IMR-90 (cell line): ENCODE data around the gene IRF6. TPM values are rescaled to one million over a fixed set of nuclear protein-coding genes. Genes with fewer than 3 reads are reported as not detected.

Experiments used
- ATAC-seq: fragments of 200-7000 bp; cut with Tn5 transposase; 2 replicates; pipeline ENCODE4 v1.9.1; 2020; ENCODE audit warnings: low read depth, mild to moderate bottlenecking, moderate library complexity
- BruUV-seq: library from RNA; stranded (reverse); fragments of 400-500 nt; replicated peaks from 2 replicates; lab custom pipeline; 2021; lab: Mats Ljungman, UMichigan
- CTCF ChIA-PET: fragments of 300-600 bp; formaldehyde crosslinking; extraction: SDS; loops from one replicate; lab custom pipeline; 2021; ENCODE audit warnings: antibody characterized with exemption; lab: Yijun Ruan, JAX
- POLR2A ChIA-PET: fragments of 300-600 bp; sonication (Branson Sonifier 250); formaldehyde crosslinking; loops from one replicate; lab custom pipeline; 2022; ENCODE audit warnings: antibody characterized with exemption; ENCODE audit not compliant: unreplicated experiment; lab: Charles Lee
- DNase-seq: peaks from one replicate; pipeline ENCODE4 v3.0.0; 2013
- H2AFZ ChIP-seq: replicated peaks from 2 replicates; pipeline ENCODE3; 2013; ENCODE audit warnings: low read length, mild to moderate bottlenecking; ENCODE audit not compliant: poor library complexity
- H2AK5ac ChIP-seq: 2 replicates; pipeline ENCODE4 v1.6.1; 2013; ENCODE audit warnings: low read depth, low read length, inconsistent platforms
- H2AK9ac ChIP-seq: replicated peaks from 2 replicates; pipeline ENCODE3; 2013; ENCODE audit warnings: mild to moderate bottlenecking, low read depth, low read length, moderate library complexity; ENCODE audit not compliant: poor library complexity
- H2BK120ac ChIP-seq: 2 replicates; pipeline ENCODE4 v1.6.1; 2013; ENCODE audit warnings: low read depth, low read length, inconsistent platforms
- H2BK15ac ChIP-seq: 3 replicates; pipeline ENCODE4 v1.6.1; 2013; ENCODE audit warnings: low read depth, low read length, inconsistent platforms
- H2BK20ac ChIP-seq: 2 replicates; pipeline ENCODE4 v1.6.1; 2013; ENCODE audit warnings: low read depth, mild to moderate bottlenecking, inconsistent platforms, low read length, moderate library complexity
- H2BK5ac ChIP-seq: 2 replicates; pipeline ENCODE4 v1.6.1; 2013; ENCODE audit warnings: mild to moderate bottlenecking, low read depth, low read length, inconsistent platforms; ENCODE audit not compliant: poor library complexity, severe bottlenecking
- H3K14ac ChIP-seq: replicated peaks from 2 replicates; pipeline ENCODE4 v1.6.1; 2013; ENCODE audit warnings: low read depth, low read length, inconsistent platforms
- H3K18ac ChIP-seq: 2 replicates; pipeline ENCODE4 v1.6.1; 2013; ENCODE audit warnings: low read depth, low read length, control low read depth
- H3K23ac ChIP-seq: 2 replicates; pipeline ENCODE4 v1.6.1; 2013; ENCODE audit warnings: low read depth, low read length, inconsistent platforms
- H3K27ac ChIP-seq: 2 replicates; pipeline ENCODE4 v1.5.1; 2013; ENCODE audit warnings: mild to moderate bottlenecking, control low read depth, low read length; ENCODE audit not compliant: insufficient read depth
- H3K27me3 ChIP-seq: 2 replicates; pipeline ENCODE4 v1.6.1; 2013; ENCODE audit warnings: low read length; ENCODE audit not compliant: control insufficient read depth, insufficient read depth
- H3K36me3 ChIP-seq: 2 replicates; pipeline ENCODE4 v1.6.1; 2013; ENCODE audit warnings: low read length, mixed read lengths; ENCODE audit not compliant: control insufficient read depth, insufficient read depth
- H3K4ac ChIP-seq: 2 replicates; pipeline ENCODE4 v1.6.1; 2013; ENCODE audit warnings: low read depth, low read length, inconsistent platforms
- H3K4me1 ChIP-seq: 2 replicates; pipeline ENCODE4 v1.6.1; 2013; ENCODE audit warnings: low read length, mixed read lengths; ENCODE audit not compliant: control insufficient read depth, insufficient read depth
- H3K4me2 ChIP-seq: 2 replicates; pipeline ENCODE4 v1.6.1; 2013; ENCODE audit warnings: low read depth, mild to moderate bottlenecking, control low read depth, low read length, moderate library complexity
- H3K4me3 ChIP-seq: 2 replicates; pipeline ENCODE4 v1.5.1; 2013; ENCODE audit warnings: low read depth, mild to moderate bottlenecking, control low read depth, low read length, moderate library complexity; ENCODE audit not compliant: insufficient read depth
- H3K56ac ChIP-seq: 2 replicates; pipeline ENCODE4 v1.6.1; 2013; ENCODE audit warnings: low read length, inconsistent platforms; ENCODE audit not compliant: insufficient read depth; ENCODE audit errors: extremely low read depth
- H3K79me1 ChIP-seq, 2 experiments: 2 replicates each; pipeline ENCODE4 v1.6.1; 2013; ENCODE audit warnings: low read length in 2 of 2, inconsistent platforms in 1 of 2, low read depth in 1 of 2
- H3K9ac ChIP-seq: 2 replicates; pipeline ENCODE4 v1.6.1; 2013; ENCODE audit warnings: low read depth, low read length, control low read depth
- H3K9me1 ChIP-seq: 2 replicates; pipeline ENCODE4 v1.6.1; 2013; ENCODE audit warnings: low read length, inconsistent platforms; ENCODE audit not compliant: insufficient read depth
- H3K9me3 ChIP-seq: 2 replicates; pipeline ENCODE4 v1.6.1; 2013; ENCODE audit warnings: low read length; ENCODE audit not compliant: control insufficient read depth, insufficient read depth
- H4K20me1 ChIP-seq: 2 replicates; pipeline ENCODE4 v1.6.1; 2013; ENCODE audit warnings: low read length, inconsistent platforms; ENCODE audit not compliant: insufficient read depth
- H4K5ac ChIP-seq: 2 replicates; pipeline ENCODE4 v1.6.1; 2013; ENCODE audit warnings: mild to moderate bottlenecking, low read depth, low read length, control low read depth
- H4K8ac ChIP-seq, 2 experiments: 2 replicates each; pipeline ENCODE4 v1.6.1; 2013; ENCODE audit warnings: low read depth in 2 of 2, low read length in 2 of 2, control low read depth in 1 of 2, inconsistent platforms in 1 of 2
- H4K91ac ChIP-seq: 2 replicates; pipeline ENCODE4 v1.6.1; 2013; ENCODE audit warnings: low read depth, low read length, inconsistent platforms; ENCODE audit not compliant: insufficient read depth
- CEBPB ChIP-seq: IDR thresholded peaks from 2 replicates; pipeline ENCODE4 v1.6.1; 2012; ENCODE audit warnings: low read depth, low read length, improper control_type of control experiment
- RAD21 ChIP-seq: IDR thresholded peaks from 2 replicates; pipeline ENCODE4 v1.6.1; 2012; ENCODE audit warnings: low read length, improper control_type of control experiment
- RFX5 ChIP-seq: IDR thresholded peaks from 2 replicates; pipeline ENCODE4 v1.8.0; 2012; ENCODE audit warnings: low read depth, mild to moderate bottlenecking, low read length, moderate library complexity
- WGBS, 2 experiments: methylation state at CpG; one replicate each; pipeline versions ENCODE4 v1.1.5 to v1.1.7; 2013; ENCODE audit warnings: missing lambda C conversion rate in 2 of 2; ENCODE audit not compliant: insufficient read length in 1 of 2; ENCODE audit errors: extremely low coverage in 2 of 2; 5-methylcytosine and 5-hydroxymethylcytosine counted together
- dilution Hi-C: fragments of 300-500 bp; cut with HindIII; formaldehyde crosslinking; loops from one replicate; pipeline ENCODE4 v1.14.3; 2018; ENCODE audit warnings: low sequenced_read_pairs; ENCODE audit not compliant: unreplicated experiment
- in situ Hi-C: fragments of 300-500 bp; cut with MboI; formaldehyde crosslinking; loops from 3 replicates; pipeline ENCODE4 v1.14.3; 2019; ENCODE audit warnings: low sequenced_read_pairs, inconsistent platforms, mixed read lengths
- intact Hi-C: fragments of 100-400 bp; cut with micrococcal nuclease; formaldehyde crosslinking; loops from 2 replicates; pipeline ENCODE4 v1.10.0; 2022
- polyA plus RNA-seq, 3 experiments: library from polyadenylated mRNA; depleted of rRNA; stranded (reverse); fragments of >200 nt; gene quantifications; 2 replicates each; pipeline ENCODE4 v1.2.3, GENCODE V29; 2012; ENCODE audit warnings: low replicate concordance in 1 of 3
- total RNA-seq: library from RNA; depleted of rRNA; stranded (reverse); fragments of >200 nt; gene quantifications from 2 replicates; pipeline ENCODE4 v1.2.3, GENCODE V29; 2012

IRF6 gene
- total and polyA plus RNA-seq, 2 of the 4 experiments (the other 2 are of a cell fraction) = 1.2 to 2.9 TPM

GRCh38 chr1:209738270-209738669, 67.7 kb downstream of the IRF6 start:
- no peak overlapping the region for H2AFZ ChIP-seq
- H3K27ac ChIP-seq = no peak overlapping the region
- H3K4me3 ChIP-seq = no peak overlapping the region
- no peak overlapping the region for H3K4me2 ChIP-seq
- no peak overlapping the region for H4K5ac ChIP-seq
- no peak overlapping the region for H3K14ac ChIP-seq
- TF ChIP-seq CEBPB (no peak), RFX5 (no peak), RAD21 (no peak)
- no peak overlapping the region for H4K91ac ChIP-seq
- in situ Hi-C loops (no loop called here), dilution Hi-C loops (no loop called here), intact Hi-C loops (loop anchor here (2.0 kb wide), 1 partner anchor 31 kb away; no protein-coding TSS in a partner anchor)
- no peaks in the 10 kb centered on the region for H3K79me1 ChIP-seq
- H3K18ac ChIP-seq = no peak overlapping the region
- no peak overlapping the region for H3K56ac ChIP-seq
- no peak overlapping the region for H2BK5ac ChIP-seq
- H3K9me1 ChIP-seq = 0 out of 2 replicates have a peak, but pooled peaks cover 6% of the 10 kb centered on the region
- no peak overlapping the region for H3K9ac ChIP-seq
- DNase-seq (no peak), ATAC-seq (no peak)
- H3K36me3 ChIP-seq = no peaks in the 10 kb centered on the region
- ChIA-PET CTCF (interaction anchor here (2.0 kb wide), 1 partner anchor 10 kb away, joined by 10 read pairs; no protein-coding TSS in a partner anchor), POLR2A (no interaction called here)
- H4K8ac ChIP-seq = no peak overlapping the region
- no peaks in the 10 kb centered on the region for H3K9me3 ChIP-seq
- H3K4ac ChIP-seq = no peak overlapping the region
- no TSS peak for BruUV-seq
- H2BK120ac ChIP-seq = no peak overlapping the region
- H3K23ac ChIP-seq = no peak overlapping the region
- H2BK15ac ChIP-seq = no peak overlapping the region
- H3K27me3 ChIP-seq = peaks cover 4% of the 10 kb centered on the region
- WGBS, 2 experiments = no CpG with 5 or more reads among the region's 1 CpG
- H4K20me1 ChIP-seq = no peaks in the 10 kb centered on the region
- no peak overlapping the region for H2AK9ac ChIP-seq
- H2BK20ac ChIP-seq = no peak overlapping the region
- peaks cover 5% of the 10 kb centered on the region; the same call in 1 of the 2 replicates for H3K4me1 ChIP-seq
- no peak overlapping the region for H2AK5ac ChIP-seq
